Stimulated activated CD8-positive, alpha-beta memory T cell treated with anti-CD3 and anti-CD28 coated beads, Interleukin-4, amount 100 ng/mL, for 48 hours (primary cell): ENCODE data around the gene EPHA3.

Source experiments
- DNase-seq: peaks from one replicate; pipeline ENCODE4 v3.0.0-alpha.2; 2020

The EPHA3 gene

DNA sequence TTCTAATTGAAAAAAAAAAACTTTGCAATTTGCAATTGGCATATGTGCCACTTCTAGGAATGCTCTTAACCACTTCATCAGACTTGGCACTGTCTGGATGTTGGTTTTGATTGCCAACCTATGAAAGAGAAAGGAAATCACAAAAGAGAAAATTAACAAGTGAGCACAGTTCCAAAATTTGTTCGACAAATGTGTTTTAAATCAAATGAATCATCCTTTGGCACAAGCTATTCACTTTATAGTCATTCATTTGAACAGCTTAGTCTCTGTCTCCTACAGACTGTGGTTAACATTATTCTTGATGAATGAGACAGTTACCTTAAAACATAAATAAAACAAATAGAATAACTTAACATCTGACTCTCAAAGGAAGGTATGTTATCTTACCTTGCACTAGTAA lies 265.0 kb downstream of the EPHA3 start:
- DNase-seq = no peak

- DNase-seq = no peak
Observed at GRCh38 chr3:89373434-89373833, 266.0 kb downstream of the EPHA3 start.

- no peak for DNase-seq
Observed at GRCh38 chr3:89375451-89375850, 268.0 kb downstream of the EPHA3 start.

- no peak for DNase-seq
Observed at GRCh38 chr3:89380016-89380415, 272.6 kb downstream of the EPHA3 start.

DNA sequence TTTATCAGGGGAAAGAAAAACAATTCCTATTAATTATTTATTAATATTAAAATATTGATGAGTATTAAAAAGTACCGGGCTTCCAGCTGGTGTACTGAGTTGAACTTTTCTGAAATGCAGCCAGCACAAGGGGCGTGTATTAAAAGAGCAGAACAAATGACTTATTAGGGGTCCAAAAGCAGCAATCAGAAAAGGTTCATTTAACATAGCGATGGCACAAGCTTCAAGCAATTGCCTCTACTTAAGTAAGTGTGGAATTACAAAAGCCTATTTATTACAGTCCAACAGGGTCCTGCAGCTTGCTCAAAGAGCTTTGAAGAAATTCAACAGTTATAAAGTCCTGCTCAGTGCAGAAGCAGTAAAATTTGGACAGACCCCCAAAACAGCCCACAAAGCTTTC lies 285.6 kb downstream of the EPHA3 start:
- no peak for DNase-seq

DNA sequence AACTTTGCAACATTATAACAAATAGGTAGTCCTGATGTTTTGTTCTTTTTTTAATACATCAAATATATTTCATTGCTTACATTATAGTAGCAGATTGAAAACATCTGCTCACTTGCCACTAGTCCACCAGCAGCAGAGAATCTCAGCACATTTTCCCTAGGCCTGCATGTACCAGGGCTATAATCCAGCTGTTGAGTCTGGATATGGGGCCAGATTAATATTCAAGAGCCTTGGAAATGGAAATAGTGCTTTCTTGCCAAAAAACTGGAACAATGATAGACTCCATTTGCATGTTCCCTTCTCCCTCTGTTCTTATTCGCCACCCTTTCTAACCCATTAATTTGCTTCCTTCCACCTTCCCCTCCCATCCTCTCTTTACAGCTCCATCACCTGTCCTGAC lies 288.0 kb downstream of the EPHA3 start:
- DNase-seq = no peak

GRCh38 chr3:89395996-89396395 lies 288.6 kb downstream of the EPHA3 start:
- DNase-seq = no peak

DNA sequence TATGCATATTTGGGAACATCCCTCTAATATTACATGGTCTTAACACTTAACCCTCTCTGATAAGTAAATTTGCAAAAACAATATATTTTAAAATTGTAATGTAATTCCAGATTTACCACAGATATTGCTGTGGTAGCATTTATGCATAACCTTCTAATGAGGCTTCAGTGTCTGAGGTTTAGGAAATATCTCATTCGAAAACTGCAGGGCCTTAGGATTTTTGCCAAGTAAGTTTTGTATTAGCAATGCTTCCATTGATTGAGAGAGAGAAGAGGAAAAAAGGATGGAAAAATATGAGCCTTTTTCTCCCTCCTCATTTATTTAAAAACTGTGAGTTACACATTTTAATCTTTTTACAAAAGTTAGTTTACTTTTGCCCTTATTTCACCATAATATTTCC lies 294.6 kb downstream of the EPHA3 start:
- DNase-seq = no peak

GRCh38 chr3:89405176-89405575 lies 297.8 kb downstream of the EPHA3 start:
- DNase-seq = no peak

- no peak for DNase-seq
Observed at GRCh38 chr3:89405593-89405992, 298.2 kb downstream of the EPHA3 start.

GRCh38 chr3:89411201-89411600 lies 303.8 kb downstream of the EPHA3 start:
- no peak for DNase-seq

GRCh38 chr3:89414270-89414669 lies 306.8 kb downstream of the EPHA3 start:
- DNase-seq = no peak

- DNase-seq = no peak
Observed at GRCh38 chr3:89419647-89420241, 312.3 kb downstream of the EPHA3 start.

DNA sequence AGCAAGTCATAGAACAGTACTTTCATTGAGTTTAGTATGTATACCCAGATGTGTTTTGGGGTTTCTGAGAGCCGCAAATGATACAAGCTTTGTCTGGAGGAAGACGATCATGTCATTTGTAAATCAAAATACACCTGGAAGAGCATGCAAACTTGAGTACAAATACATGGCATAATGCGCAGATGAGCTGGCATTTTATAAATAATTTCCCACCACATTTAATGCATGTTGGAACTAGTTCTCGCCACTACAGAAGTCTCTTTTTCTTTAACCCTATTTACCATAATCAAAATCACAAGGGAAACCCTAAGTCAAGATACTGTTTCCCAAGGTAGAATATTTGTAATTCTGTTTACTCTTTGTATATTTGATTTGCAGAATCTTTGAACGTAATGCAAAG lies 318.6 kb downstream of the EPHA3 start:
- no peak for DNase-seq

DNA sequence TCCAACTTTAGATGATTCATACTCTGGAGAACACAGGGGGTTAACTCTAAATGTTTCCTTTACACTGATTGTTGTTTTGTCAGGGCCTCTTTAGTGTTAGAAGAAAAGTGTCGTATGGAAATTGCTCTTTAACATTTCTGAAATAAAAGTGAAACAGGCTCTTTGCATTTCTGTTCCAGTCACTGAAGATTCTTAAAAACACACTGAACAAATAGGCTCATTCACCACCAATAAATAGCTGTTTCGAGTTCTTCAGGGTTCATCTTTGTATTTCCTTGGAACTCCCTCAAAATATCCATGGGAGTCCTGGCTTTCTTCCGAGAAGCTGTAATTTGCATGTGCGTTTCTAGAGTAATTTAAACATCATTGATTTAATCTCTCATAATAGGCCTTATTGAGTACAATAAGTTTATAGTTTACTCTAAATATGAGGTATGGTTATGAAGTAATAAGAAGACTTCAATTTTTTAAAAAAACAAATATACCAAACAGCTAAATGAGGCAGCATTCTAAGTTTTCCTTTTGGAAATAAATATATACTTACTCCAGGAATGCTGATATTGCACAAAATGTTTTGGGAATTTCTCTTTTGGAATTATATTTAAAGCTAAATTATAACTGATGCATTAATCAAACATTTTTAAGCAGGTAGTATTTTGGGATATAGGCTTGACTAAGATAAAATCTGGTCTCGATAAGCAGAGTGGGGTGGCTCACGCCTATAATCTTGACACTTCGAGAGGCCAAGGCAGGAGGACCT lies 327.4 kb downstream of the EPHA3 start:
- no peak for DNase-seq

GRCh38 chr3:89436846-89437245 lies 329.4 kb downstream of the EPHA3 start:
- DNase-seq = no peak

DNA sequence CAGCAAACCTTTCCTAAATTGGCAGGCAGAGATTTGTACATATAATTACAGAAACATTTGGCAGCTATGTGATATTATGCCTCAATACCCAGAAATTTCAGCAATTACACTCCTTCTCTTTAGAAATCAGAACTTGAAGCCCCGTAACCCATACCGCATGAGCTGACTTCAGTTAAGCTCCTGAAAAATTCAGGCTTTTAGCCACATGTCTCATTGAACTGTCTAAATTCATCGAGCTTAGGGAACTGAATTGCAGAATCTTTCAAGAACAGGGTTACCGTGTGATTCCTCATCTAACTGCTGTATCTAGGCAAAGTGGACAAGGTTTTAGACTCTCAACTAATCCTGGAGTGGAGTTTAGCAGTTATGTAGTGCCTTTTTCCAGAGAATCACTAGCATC lies 333.0 kb downstream of the EPHA3 start:
- no peak for DNase-seq

- DNase-seq = no peak
Observed at GRCh38 chr3:89441141-89441540, 333.7 kb downstream of the EPHA3 start.

DNA sequence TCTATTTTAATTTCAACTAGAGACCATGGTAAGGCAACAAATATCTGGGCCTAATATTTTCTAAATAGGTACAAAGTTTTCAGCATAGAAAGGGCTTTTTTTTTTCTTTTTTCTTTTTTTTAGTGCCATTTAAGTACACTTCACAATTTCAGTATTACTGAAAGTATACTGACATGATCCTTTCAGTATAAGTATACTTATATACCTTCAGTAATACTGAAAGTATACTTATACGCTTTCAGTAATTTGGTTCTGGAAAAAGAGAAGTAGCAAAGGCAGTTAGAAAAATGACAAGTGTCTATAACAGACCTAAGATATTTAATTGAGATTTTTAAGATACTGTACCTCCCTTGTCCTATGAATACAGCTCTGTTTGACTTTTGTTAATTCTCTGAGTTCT lies 339.2 kb downstream of the EPHA3 start:
- no peak for DNase-seq

DNA sequence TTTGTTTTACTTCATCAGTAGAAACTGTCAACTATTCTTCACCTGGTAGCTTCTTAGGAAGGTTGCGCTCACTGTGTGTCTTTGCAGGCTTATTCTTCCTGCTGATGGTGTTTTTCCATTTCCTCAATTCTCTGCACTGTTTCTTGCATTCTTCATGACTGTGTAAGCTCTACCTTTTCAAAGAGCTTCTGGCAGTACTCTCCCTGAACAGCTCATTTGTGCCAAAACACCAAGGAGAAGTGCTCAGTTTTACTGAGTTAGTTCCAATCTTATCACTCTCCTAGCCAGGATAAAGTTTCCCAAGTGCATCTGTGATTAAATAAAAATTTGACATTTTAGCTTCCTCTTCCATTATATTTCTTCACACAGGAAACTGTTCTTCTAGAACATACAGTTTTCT lies 339.8 kb downstream of the EPHA3 start:
- no peak for DNase-seq

- DNase-seq = no peak
Observed at GRCh38 chr3:89449086-89449485, 341.7 kb downstream of the EPHA3 start.

DNA sequence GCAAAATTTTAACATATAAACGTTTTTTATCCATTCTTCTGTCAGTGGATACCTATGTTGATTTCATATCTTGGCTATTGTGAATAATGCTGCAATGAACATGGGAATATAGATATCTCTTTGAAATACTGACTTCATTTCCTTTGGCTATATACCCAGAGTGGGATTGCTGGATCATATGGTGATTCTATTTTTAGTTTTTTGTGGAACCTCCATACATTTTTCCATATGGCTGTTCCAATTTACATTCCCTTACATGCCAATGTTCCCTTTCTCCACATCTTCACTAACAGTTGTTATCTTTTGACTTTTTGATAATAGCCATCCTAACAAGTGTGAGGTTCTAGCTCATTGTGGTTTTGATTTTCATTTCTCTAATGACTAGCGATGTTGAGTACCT lies 344.6 kb downstream of the EPHA3 start:
- no peak for DNase-seq

- no peak for DNase-seq
Observed at GRCh38 chr3:89455240-89455639, 347.8 kb downstream of the EPHA3 start.

GRCh38 chr3:89467898-89468363 lies 360.5 kb downstream of the EPHA3 start:
- DNase-seq = no peak

DNA sequence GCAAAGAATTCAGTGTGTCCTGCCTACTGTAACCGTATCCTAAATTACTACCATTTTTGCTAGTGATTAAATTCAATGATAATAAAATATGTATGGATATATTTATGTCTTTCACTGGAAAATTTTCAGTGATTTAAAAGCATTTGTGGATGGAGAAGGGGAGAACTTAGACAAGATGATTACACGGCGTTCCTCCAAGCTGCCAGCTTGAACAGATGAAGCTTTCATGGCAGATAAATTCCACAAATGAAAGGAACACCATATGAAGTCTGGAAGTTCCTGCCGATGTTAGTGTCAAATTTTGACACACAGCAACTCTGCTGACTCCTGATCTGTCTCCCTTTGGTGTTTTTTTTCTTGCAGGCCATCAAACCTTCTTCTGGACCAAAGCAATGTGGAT lies 364.7 kb downstream of the EPHA3 start:
- no peak for DNase-seq
